Astrocyte (in vitro differentiated cells and primary cell): ENCODE results near the gene SMG5. TPM values are rescaled to one million over a fixed set of nuclear protein-coding genes. Genes with fewer than 3 reads are reported as not detected.

ENCODE experiments used
- DNase-seq: peaks from one replicate; pipeline ENCODE4 v3.0.0-alpha.2; 2010; ENCODE audit warnings: low read depth
- FAIRE-seq: peaks from 2 replicates; lab custom pipeline; 2011; peaks lifted over from hg19 to GRCh38; lab: Jason Lieb, UNC
- H2AFZ ChIP-seq: 2 replicates; pipeline ENCODE4 v1.6.0; 2012; ENCODE audit warnings: low read depth, low read length, inconsistent platforms
- H3K27ac ChIP-seq: 2 replicates; pipeline ENCODE4 v1.5.1; 2011; ENCODE audit warnings: low read depth, low read length, inconsistent platforms
- H3K27me3 ChIP-seq: 2 replicates; pipeline ENCODE4 v1.6.0; 2011; ENCODE audit warnings: low read length, inconsistent platforms; ENCODE audit not compliant: insufficient read depth
- H3K36me3 ChIP-seq: 2 replicates; pipeline ENCODE4 v1.5.1; 2011; ENCODE audit warnings: low read length, inconsistent platforms; ENCODE audit not compliant: insufficient read depth
- H3K4me1 ChIP-seq: 2 replicates; pipeline ENCODE4 v1.5.1; 2011; ENCODE audit warnings: low read length, inconsistent platforms; ENCODE audit not compliant: insufficient read depth
- H3K4me2 ChIP-seq: 2 replicates; pipeline ENCODE4 v1.6.0; 2012; ENCODE audit warnings: low read length, inconsistent platforms
- H3K4me3 ChIP-seq: 2 replicates; pipeline ENCODE4 v1.5.1; 2011; ENCODE audit warnings: low read depth, mild to moderate bottlenecking, low read length, inconsistent platforms; ENCODE audit not compliant: insufficient read depth
- H3K79me2 ChIP-seq: 2 replicates; pipeline ENCODE4 v1.6.0; 2012; ENCODE audit warnings: mild to moderate bottlenecking, low read length, inconsistent platforms; ENCODE audit not compliant: insufficient read depth
- H3K9ac ChIP-seq: 2 replicates; pipeline ENCODE4 v1.6.0; 2012; ENCODE audit warnings: mild to moderate bottlenecking, low read length, inconsistent platforms
- H3K9me3 ChIP-seq: 2 replicates; pipeline ENCODE4 v1.5.1; 2012; ENCODE audit warnings: low read depth, mild to moderate bottlenecking, low read length, inconsistent platforms; ENCODE audit not compliant: insufficient read depth
- H4K20me1 ChIP-seq: 2 replicates; pipeline ENCODE4 v1.6.0; 2012; ENCODE audit warnings: low read length, inconsistent platforms; ENCODE audit not compliant: insufficient read depth
- H3K27ac Mint-ChIP-seq: one replicate; pipeline ENCODE4 v1.8.0; 2021; ENCODE audit warnings: mild to moderate bottlenecking, mixed read lengths; ENCODE audit not compliant: unreplicated experiment
- H3K27me3 Mint-ChIP-seq: one replicate; pipeline ENCODE4 v1.8.0; 2021; ENCODE audit warnings: low read depth, mixed read lengths; ENCODE audit not compliant: unreplicated experiment
- H3K36me3 Mint-ChIP-seq: one replicate; pipeline ENCODE4 v1.8.0; 2021; ENCODE audit warnings: low read depth, mixed read lengths; ENCODE audit not compliant: unreplicated experiment
- H3K4me1 Mint-ChIP-seq: one replicate; pipeline ENCODE4 v1.8.0; 2021; ENCODE audit warnings: low read depth, mixed read lengths; ENCODE audit not compliant: unreplicated experiment
- H3K4me3 Mint-ChIP-seq: one replicate; pipeline ENCODE4 v1.8.0; 2021; ENCODE audit warnings: mild to moderate bottlenecking, moderate library complexity, mixed read lengths; ENCODE audit not compliant: unreplicated experiment
- H3K9me3 Mint-ChIP-seq: one replicate; pipeline ENCODE4 v1.8.0; 2021; ENCODE audit warnings: mild to moderate bottlenecking, mixed read lengths; ENCODE audit not compliant: unreplicated experiment
- CTCF ChIP-seq: IDR thresholded peaks from 2 replicates; pipeline ENCODE4 v1.5.1; 2011; ENCODE audit warnings: low read depth, mild to moderate bottlenecking, inconsistent platforms, low read length, moderate library complexity; ENCODE audit not compliant: insufficient read depth
- EZH2 ChIP-seq: IDR thresholded peaks from 2 replicates; pipeline ENCODE4 v1.6.1; 2012; ENCODE audit warnings: mild to moderate bottlenecking, low read length, inconsistent platforms; ENCODE audit not compliant: insufficient read depth
- total RNA-seq: library from RNA; stranded (reverse); gene quantifications from 2 replicates; pipeline ENCODE4 v1.2.1, GENCODE V29; 2021

Gene SMG5
- total RNA-seq, 1 donor from 2014 or later: 81.4 TPM

DNA sequence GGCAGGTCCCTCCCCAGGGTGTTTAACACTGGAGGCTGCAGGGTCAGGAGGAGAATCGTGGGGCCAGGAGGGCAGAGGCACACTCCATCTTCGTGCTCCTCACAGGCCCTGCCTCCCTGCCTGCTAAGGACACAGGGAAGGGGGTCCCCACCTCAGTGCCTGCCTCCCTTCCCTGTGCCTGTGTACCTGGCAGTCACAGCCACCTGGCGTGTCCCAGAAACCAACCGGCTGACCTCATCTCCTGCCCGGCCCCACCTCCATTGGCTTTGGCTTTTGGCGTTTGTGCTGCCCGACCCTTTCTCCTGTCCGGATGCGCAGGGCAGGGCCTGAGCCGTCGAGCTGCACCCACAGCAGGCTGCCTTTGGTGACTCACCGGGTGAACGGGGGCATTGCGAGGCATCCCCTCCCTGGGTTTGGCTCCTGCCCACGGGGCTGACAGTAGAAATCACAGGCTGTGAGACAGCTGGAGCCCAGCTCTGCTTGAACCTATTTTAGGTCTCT is 41.3 kb downstream of the SMG5 start:
- Histone ChIP-seq H3K27ac (no peak overlapping the region), H3K9me3 (no peaks in the 10 kb centered on the region), H3K4me2 (peak overlapping the region; percentile 57), H3K4me1 (peaks cover 23% of the 10 kb centered on the region), H3K9ac (peak overlapping the region; percentile 45), H4K20me1 (peaks cover 3% of the 10 kb centered on the region), H3K27me3 (peaks cover 2% of the 10 kb centered on the region), H3K79me2 (no peaks in the 10 kb centered on the region), H2AFZ (no peak overlapping the region), H3K4me3 (no peak overlapping the region), H3K36me3 (no peaks in the 10 kb centered on the region)
- no peak for TF ChIP-seq CTCF
- no peak for TF ChIP-seq EZH2
- H3K27ac Mint-ChIP-seq: no peak overlapping the region
- H3K4me3 Mint-ChIP-seq: no peak overlapping the region
- DNase-seq (peak; percentile 46), FAIRE-seq (no peak)
- H3K4me1 Mint-ChIP-seq: no peaks in the 10 kb centered on the region
- peaks cover 5% of the 10 kb centered on the region for H3K27me3 Mint-ChIP-seq
- peaks cover 11% of the 10 kb centered on the region for H3K36me3 Mint-ChIP-seq
- no peaks in the 10 kb centered on the region for H3K9me3 Mint-ChIP-seq

- Histone ChIP-seq H2AFZ (no peak overlapping the region), H3K79me2 (no peaks in the 10 kb centered on the region), H3K27ac (no peak overlapping the region), H3K9me3 (no peaks in the 10 kb centered on the region), H3K9ac (no peak overlapping the region), H4K20me1 (peaks cover 3% of the 10 kb centered on the region), H3K4me1 (peaks cover 23% of the 10 kb centered on the region), H3K27me3 (no peaks in the 10 kb centered on the region), H3K36me3 (no peaks in the 10 kb centered on the region), H3K4me2 (no peak overlapping the region), H3K4me3 (no peak overlapping the region)
- H3K9me3 Mint-ChIP-seq: no peaks in the 10 kb centered on the region
- TF ChIP-seq CTCF (no peak), EZH2 (no peak)
- no peak overlapping the region for H3K27ac Mint-ChIP-seq
- FAIRE-seq (no peak), DNase-seq (no peak)
- H3K36me3 Mint-ChIP-seq: peaks cover 20% of the 10 kb centered on the region
- no peak overlapping the region for H3K4me3 Mint-ChIP-seq
- peaks cover 8% of the 10 kb centered on the region for H3K4me1 Mint-ChIP-seq
- no peaks in the 10 kb centered on the region for H3K27me3 Mint-ChIP-seq
These were observed 44.4 kb downstream of the SMG5 start for GRCh38 chr1:156238248-156238647.

GRCh38 chr1:156236164-156236563 is 46.5 kb downstream of the SMG5 start:
- H3K9me3 Mint-ChIP-seq: no peaks in the 10 kb centered on the region
- no peak overlapping the region for H3K4me2 ChIP-seq
- DNase-seq (no peak), FAIRE-seq (no peak)
- peaks cover 18% of the 10 kb centered on the region for H3K4me1 ChIP-seq
- peaks cover 13% of the 10 kb centered on the region for H3K4me1 Mint-ChIP-seq
- H3K27ac ChIP-seq: no peak overlapping the region
- H2AFZ ChIP-seq: no peak overlapping the region
- H3K9me3 ChIP-seq: no peaks in the 10 kb centered on the region
- no peak overlapping the region for H3K4me3 Mint-ChIP-seq
- H4K20me1 ChIP-seq: no peaks in the 10 kb centered on the region
- H3K36me3 ChIP-seq: no peaks in the 10 kb centered on the region
- no peak overlapping the region for H3K9ac ChIP-seq
- no peaks in the 10 kb centered on the region for H3K27me3 Mint-ChIP-seq
- TF ChIP-seq EZH2: no peak
- no peak for TF ChIP-seq CTCF
- H3K79me2 ChIP-seq: no peaks in the 10 kb centered on the region
- no peaks in the 10 kb centered on the region for H3K27me3 ChIP-seq
- H3K27ac Mint-ChIP-seq: no peak overlapping the region
- peaks cover 20% of the 10 kb centered on the region for H3K36me3 Mint-ChIP-seq
- no peak overlapping the region for H3K4me3 ChIP-seq
